NCI-H146 treated with DMSO at 0.1 percent for 48 hours (cell line): ENCODE results near the gene CYBA.

ENCODE experiments used
- DNase-seq: peaks from one replicate; lab custom pipeline; 2025; ENCODE audit not compliant: unreplicated experiment; lab: John Stamatoyannopoulos, UW

CYBA gene

GRCh38 chr16:88662843-88663606 is 12.2 kb upstream of the CYBA start, which contains the start of gene MVD:
Gene MVD (minus strand): TSS chr16:88663091. CDS start chr16:88663080, 11 bp downstream.
- peak; percentile 80 for DNase-seq

- no peak for DNase-seq
These were observed 11.5 kb upstream of the CYBA start for GRCh38 chr16:88662222-88662842.

- DNase-seq, result no peak
These were observed 10.6 kb upstream of the CYBA start for GRCh38 chr16:88661468-88661867.

GRCh38 chr16:88659160-88659559 is 8.3 kb upstream of the CYBA start:
- no peak for DNase-seq

- DNase-seq, result no peak
These were observed 7.9 kb upstream of the CYBA start for GRCh38 chr16:88658714-88659113.

- no peak for DNase-seq
These were observed 6.5 kb upstream of the CYBA start for GRCh38 chr16:88657371-88657770.

GRCh38 chr16:88656291-88656980 is 5.6 kb upstream of the CYBA start:
- DNase-seq, result no peak

GRCh38 chr16:88655733-88656281 is 5.0 kb upstream of the CYBA start:
- DNase-seq, result no peak

- no peak for DNase-seq
These were observed 4.3 kb upstream of the CYBA start for GRCh38 chr16:88655053-88655732.

- DNase-seq, result no peak
These were observed 3.7 kb upstream of the CYBA start for GRCh38 chr16:88654363-88655052.

GRCh38 chr16:88653596-88654362 is 2.9 kb upstream of the CYBA start:
- no peak for DNase-seq

GRCh38 chr16:88653101-88653500 is 2.2 kb upstream of the CYBA start:
- DNase-seq, result no peak

- no peak for DNase-seq
These were observed 1.9 kb upstream of the CYBA start for GRCh38 chr16:88652762-88653063.

- no peak for DNase-seq
These were observed 1.3 kb upstream of the CYBA start for GRCh38 chr16:88651989-88652761.

- peak; percentile 48 for DNase-seq
These were observed 579 bp upstream of the CYBA start for GRCh38 chr16:88651276-88651988.

- no peak for DNase-seq
These were observed 717 bp downstream of the CYBA start for GRCh38 chr16:88649924-88650748.

- DNase-seq, result peak; percentile 25
These were observed 1.5 kb downstream of the CYBA start for GRCh38 chr16:88649195-88649923.
